Measurements from ENCODE around the gene ADAMTSL1.

ADAMTSL1 gene

DNA sequence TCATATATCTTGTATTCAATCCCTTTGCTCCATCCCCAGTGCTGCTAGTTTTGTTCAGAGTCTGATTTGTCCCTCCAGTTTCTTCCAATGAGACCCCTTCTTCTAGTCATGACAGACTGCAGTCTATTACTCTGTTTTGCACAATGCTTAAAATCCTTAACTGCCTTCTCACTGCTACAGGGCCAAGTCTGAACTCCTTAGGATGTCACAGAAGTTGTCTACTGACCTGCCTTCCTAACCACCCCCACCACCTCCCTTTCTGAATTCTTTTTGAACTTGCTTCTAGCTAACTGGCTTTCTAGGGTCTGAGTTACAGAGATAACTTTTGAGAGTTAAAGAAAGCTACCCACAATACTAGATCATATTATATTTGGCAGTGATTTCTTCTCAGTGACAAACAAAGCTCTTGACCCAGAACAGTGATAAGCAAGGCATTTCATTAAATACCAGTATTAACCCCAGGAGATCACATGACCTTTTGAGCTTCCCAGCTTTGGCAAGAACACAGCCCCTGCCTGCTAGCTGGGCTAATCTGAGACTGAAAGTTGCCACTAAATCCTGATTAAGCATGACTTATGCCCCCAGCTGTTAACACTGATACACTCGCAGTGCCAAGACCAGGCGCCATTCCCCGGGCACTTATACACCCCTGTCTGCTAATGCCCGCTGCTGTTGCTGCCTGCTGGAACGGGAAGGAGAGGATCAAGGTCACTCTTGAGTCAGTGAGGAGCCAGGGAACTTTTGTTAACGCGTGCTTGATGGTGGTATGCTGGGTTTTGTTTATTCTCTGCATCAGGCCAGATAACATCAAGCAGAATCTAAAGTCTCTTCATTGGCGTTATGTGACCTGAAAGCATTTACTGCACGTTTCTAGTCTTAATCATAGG lies 36.4 kb upstream of the ADAMTSL1 start:
- peak overlapping the region; percentile 59 for H3K4me3 ChIP-seq (ENCODE audit: low read depth, low read length)
- peak; percentile 54 for DNase-seq (ENCODE audit: low read depth)
- TF ChIP-seq, protein P1, sequence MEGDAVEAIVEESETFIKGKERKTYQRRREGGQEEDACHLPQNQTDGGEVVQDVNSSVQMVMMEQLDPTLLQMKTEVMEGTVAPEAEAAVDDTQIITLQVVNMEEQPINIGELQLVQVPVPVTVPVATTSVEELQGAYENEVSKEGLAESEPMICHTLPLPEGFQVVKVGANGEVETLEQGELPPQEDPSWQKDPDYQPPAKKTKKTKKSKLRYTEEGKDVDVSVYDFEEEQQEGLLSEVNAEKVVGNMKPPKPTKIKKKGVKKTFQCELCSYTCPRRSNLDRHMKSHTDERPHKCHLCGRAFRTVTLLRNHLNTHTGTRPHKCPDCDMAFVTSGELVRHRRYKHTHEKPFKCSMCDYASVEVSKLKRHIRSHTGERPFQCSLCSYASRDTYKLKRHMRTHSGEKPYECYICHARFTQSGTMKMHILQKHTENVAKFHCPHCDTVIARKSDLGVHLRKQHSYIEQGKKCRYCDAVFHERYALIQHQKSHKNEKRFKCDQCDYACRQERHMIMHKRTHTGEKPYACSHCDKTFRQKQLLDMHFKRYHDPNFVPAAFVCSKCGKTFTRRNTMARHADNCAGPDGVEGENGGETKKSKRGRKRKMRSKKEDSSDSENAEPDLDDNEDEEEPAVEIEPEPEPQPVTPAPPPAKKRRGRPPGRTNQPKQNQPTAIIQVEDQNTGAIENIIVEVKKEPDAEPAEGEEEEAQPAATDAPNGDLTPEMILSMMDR (conservative IDR thresholded peaks at IDR 0.05; ENCODE audit: low read depth, low read length): no peak

DNA sequence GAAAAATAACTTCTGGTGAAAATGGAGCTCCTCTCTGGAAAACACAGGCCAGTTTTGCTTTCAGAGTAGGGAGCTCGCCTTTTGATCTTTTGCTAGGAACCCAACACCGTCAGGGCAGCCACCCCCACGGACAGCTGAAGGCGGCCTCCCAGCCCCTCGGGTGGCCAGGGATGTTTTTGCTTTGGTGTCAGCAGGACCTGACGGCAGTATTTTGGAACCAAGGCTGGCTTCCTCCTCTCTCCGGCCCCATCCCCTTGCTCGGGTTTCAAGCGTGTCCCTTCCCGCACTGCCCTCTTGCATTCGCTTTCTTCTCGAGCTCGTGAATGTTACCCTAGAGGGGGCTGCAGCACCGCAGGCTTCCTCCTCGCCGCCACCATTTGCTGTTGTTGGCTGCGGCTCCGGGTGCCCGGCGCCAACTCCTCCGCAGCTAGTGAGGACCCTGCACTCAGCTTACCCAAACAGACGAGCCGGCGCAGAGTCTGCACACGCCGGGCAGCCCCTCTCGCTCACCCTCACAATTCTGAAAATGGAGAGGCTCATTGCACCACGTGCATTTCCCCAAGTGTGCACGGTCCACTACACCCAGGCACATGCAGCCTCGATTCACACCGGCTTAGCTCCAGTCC lies 35.5 kb upstream of the ADAMTSL1 start:
- H3K4me3 ChIP-seq (ENCODE audit: low read depth, low read length): peak overlapping the region; percentile 59
- TF ChIP-seq, protein P1 (conservative IDR thresholded peaks at IDR 0.05; ENCODE audit: low read depth, low read length): peak; percentile 57
- DNase-seq (ENCODE audit: low read depth): peak; percentile 69

DNA sequence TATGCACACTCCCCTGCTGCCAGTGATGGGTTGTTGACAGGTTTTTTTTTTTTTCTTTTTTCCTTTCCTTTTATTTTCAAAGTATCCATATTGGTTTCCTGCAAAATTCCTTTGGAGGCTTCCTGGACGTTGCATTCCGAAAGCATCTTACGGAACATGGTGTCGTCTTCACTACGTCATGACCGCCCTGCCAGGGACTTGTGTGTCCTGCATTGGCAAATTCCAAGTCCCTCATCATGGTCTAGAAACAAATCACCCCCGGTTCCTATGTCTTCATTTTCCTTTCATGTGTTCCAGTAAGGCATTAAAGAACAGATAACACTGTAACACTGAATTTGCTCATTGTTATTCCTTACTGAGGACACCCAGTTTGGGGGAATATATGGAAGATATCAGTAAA lies 35.0 kb upstream of the ADAMTSL1 start:
- H3K4me3 ChIP-seq (ENCODE audit: low read depth, low read length): peak overlapping the region; percentile 59
- no peak for DNase-seq (ENCODE audit: low read depth)
- TF ChIP-seq, protein P1 (conservative IDR thresholded peaks at IDR 0.05; ENCODE audit: low read depth, low read length): no peak

DNA sequence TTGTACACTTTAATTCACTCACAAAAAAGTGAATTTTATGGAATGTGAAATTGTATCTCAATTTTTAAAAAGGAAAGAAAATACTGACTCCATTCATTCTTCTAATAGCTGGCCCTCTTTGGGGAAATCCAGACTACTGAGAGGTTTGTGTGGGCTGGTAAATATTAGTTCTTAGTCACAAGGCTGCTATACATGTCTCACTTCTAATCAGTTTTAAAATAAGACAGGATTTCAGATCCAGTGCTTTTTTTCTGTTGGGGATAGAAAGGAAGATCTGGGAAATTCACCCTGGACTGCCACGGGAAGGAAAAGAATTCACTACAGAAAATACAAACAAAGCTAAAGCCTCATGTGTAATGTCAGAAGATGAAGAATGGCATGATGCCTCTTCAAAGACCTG lies 32.7 kb upstream of the ADAMTSL1 start:
- no peak overlapping the region for H3K4me3 ChIP-seq (ENCODE audit: low read depth, low read length)
- peak; percentile 43 for DNase-seq (ENCODE audit: low read depth)

DNA sequence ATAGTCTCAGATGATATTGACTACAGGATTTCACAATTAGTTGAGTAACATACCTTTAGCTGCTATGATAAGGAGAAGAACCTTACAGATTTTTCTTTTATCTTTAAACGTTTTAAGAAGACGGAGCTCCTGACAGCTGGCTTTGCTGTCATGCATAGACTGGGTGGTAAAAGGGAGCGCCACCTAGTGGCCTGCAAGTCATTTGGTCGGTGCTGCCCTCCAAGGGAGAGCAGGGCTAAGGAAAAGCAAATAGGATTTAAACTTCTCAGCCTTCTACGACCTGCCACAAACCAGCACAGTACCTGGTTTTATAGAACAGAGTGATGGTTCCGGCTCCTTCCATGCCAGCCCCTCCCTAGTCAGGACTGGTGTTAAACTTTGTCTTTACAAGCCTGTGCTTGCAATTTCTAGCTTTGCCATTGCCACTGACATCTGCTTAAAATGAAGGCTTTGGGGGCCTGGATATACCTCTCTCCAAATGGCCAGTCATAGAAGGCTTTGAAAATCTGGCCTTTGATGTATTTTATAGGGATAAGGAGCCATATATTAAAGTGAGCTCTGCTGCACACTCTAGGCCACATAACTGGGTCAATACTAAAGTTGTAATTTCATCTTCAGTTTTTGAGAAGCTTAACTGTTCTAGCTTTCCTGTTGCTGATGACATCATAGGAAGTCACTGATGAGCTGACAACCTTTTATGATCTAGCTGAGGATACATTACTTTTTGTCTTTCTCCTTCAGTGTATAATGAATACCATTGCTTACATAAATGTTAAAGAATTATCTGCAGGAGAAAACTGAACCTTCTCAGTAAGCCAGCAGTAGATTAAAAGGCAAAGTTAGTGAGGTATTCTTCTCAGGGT lies 31.1 kb upstream of the ADAMTSL1 start:
- TF ChIP-seq, protein P1 (conservative IDR thresholded peaks at IDR 0.05; ENCODE audit: low read depth, low read length): peak; percentile 97
- peak; percentile 96 for DNase-seq (ENCODE audit: low read depth)
- peak overlapping the region; percentile 21 for H3K4me3 ChIP-seq (ENCODE audit: low read depth, low read length)

More for the DNA sequence above, 32.7 kb upstream of the ADAMTSL1 start:
- TF ChIP-seq, protein P1 (conservative IDR thresholded peaks at IDR 0.05; ENCODE audit: low read depth, low read length): no peak

DNA sequence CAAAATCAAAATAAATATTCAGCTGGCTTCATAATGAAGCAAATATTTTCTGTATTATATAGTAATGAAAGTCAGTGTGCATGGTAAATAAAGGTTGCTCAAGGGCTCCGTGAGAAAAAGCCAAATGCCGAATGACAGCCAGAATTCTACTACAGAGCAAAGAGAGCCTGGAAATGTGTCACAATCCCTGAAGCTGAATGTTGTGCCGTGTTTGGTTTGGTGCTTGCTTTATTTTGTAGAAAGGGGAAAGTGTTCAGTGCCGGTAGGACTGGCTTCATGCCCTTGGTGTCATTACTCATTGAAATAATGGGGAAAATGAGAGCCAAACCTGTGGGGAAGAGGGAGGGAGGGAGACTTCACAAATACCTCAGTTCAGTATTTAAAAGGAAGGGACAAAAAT lies 26.8 kb upstream of the ADAMTSL1 start:
- no peak overlapping the region for H3K4me3 ChIP-seq (ENCODE audit: low read depth, low read length)
- TF ChIP-seq, protein P1 (conservative IDR thresholded peaks at IDR 0.05; ENCODE audit: low read depth, low read length): no peak
- no peak for DNase-seq (ENCODE audit: low read depth)
